CD14-positive monocyte (primary cell): ENCODE measurements around the gene LCE1D. TPM values are rescaled to one million over a fixed set of nuclear protein-coding genes. Genes with fewer than 3 reads are reported as not detected.

Experiments used
- DNase-seq, 3 donors: peaks; one replicate each; pipeline ENCODE4 v3.0.0-alpha.2; 2011 to 2022
- H2AFZ ChIP-seq: 2 replicates; pipeline ENCODE4 v1.6.0; 2012; ENCODE audit warnings: mild to moderate bottlenecking, low read depth, low read length, inconsistent platforms; ENCODE audit not compliant: insufficient read depth, poor library complexity, severe bottlenecking
- H3K27ac ChIP-seq, 2 donors: 1 replicate in 1 of 2; 2 replicates in 1 of 2; pipeline ENCODE4 v1.5.1; 2012 to 2013; ENCODE audit warnings: low read length in 2 of 2, control low read depth in 1 of 2, inconsistent platforms in 1 of 2, low read depth in 1 of 2, mild to moderate bottlenecking in 1 of 2
- H3K27me3 ChIP-seq, 2 donors: one replicate each; pipeline versions ENCODE4 v1.6.0 to v1.6.1; 2011 to 2013; ENCODE audit warnings: low read length in 2 of 2; ENCODE audit not compliant: control insufficient read depth in 2 of 2, insufficient read depth in 2 of 2
- H3K36me3 ChIP-seq, 2 donors: replicated peaks in 1 of 2; 1 replicate in 1 of 2; 2 replicates in 1 of 2; pipeline versions ENCODE4 v1.5.1 to v1.6.1; 2012 to 2013; ENCODE audit warnings: low read length in 2 of 2, control low read depth in 1 of 2, inconsistent platforms in 1 of 2, mild to moderate bottlenecking in 1 of 2; ENCODE audit not compliant: insufficient read depth in 2 of 2, control insufficient read depth in 1 of 2
- H3K4me1 ChIP-seq, 2 donors: 1 replicate in 1 of 2; 2 replicates in 1 of 2; pipeline versions ENCODE4 v1.5.1 to v1.6.1; 2012 to 2013; ENCODE audit warnings: low read length in 2 of 2, control low read depth in 1 of 2, inconsistent platforms in 1 of 2, mild to moderate bottlenecking in 1 of 2, moderate library complexity in 1 of 2; ENCODE audit not compliant: insufficient read depth in 2 of 2, control insufficient read depth in 1 of 2
- H3K4me2 ChIP-seq: replicated peaks from 2 replicates; pipeline ENCODE3; 2012; ENCODE audit warnings: low read length, moderate library complexity, mild to moderate bottlenecking; ENCODE audit not compliant: poor library complexity, severe bottlenecking; ENCODE audit errors: extremely low read depth
- H3K4me3 ChIP-seq, 3 experiments: fragments of 200-600 bp in 1 of 3; sonication (generic) in 1 of 3; replicated peaks in 1 of 3; 1 replicate in 2 of 3; 2 replicates in 1 of 3; pipeline ENCODE4 v1.5.1; 2011 to 2013; ENCODE audit warnings: low read length in 3 of 3, mild to moderate bottlenecking in 3 of 3, control low read depth in 2 of 3, low read depth in 2 of 3, inconsistent platforms in 1 of 3, moderate library complexity in 1 of 3
- H3K79me2 ChIP-seq: 2 replicates; pipeline ENCODE4 v1.6.0; 2012; ENCODE audit warnings: mild to moderate bottlenecking, control low read depth, inconsistent platforms, low read length, moderate library complexity; ENCODE audit not compliant: insufficient read depth
- H3K9ac ChIP-seq: 2 replicates; pipeline ENCODE4 v1.6.0; 2017; ENCODE audit warnings: low read length, mild to moderate bottlenecking; ENCODE audit not compliant: insufficient read depth, poor library complexity, severe bottlenecking
- H3K9me3 ChIP-seq, 2 donors: replicated peaks in 1 of 2; 1 replicate in 1 of 2; 2 replicates in 1 of 2; pipeline versions ENCODE4 v1.5.1 to v1.6.1; 2012 to 2013; ENCODE audit warnings: low read length in 2 of 2, control low read depth in 1 of 2; ENCODE audit not compliant: control insufficient read depth in 1 of 2, insufficient read depth in 1 of 2
- H4K20me1 ChIP-seq: 2 replicates; pipeline ENCODE4 v1.6.0; 2012; ENCODE audit warnings: mild to moderate bottlenecking, low read length, control low read depth, moderate library complexity; ENCODE audit not compliant: insufficient read depth
- H3K27ac Mint-ChIP-seq, 7 donors: one replicate each; pipeline ENCODE4 v1.8.0; 2020; ENCODE audit warnings: mild to moderate bottlenecking in 7 of 7, mixed read lengths in 7 of 7, moderate library complexity in 6 of 7, inconsistent platforms in 2 of 7
- H3K27me3 Mint-ChIP-seq, 3 donors: one replicate each; pipeline ENCODE4 v1.8.0; 2021 to 2022; ENCODE audit warnings: low read depth in 3 of 3, mild to moderate bottlenecking in 3 of 3, mixed read lengths in 3 of 3, moderate library complexity in 3 of 3, inconsistent platforms in 1 of 3
- H3K36me3 Mint-ChIP-seq, 2 donors: one replicate each; pipeline ENCODE4 v1.8.0; 2020; ENCODE audit warnings: mixed read lengths in 2 of 2, inconsistent platforms in 1 of 2, mild to moderate bottlenecking in 1 of 2
- H3K4me1 Mint-ChIP-seq: one replicate; pipeline ENCODE4 v1.8.0; 2020; ENCODE audit warnings: mild to moderate bottlenecking, mixed read lengths
- H3K4me3 Mint-ChIP-seq, 2 donors: one replicate each; pipeline ENCODE4 v1.8.0; 2020; ENCODE audit warnings: mild to moderate bottlenecking in 2 of 2, mixed read lengths in 2 of 2, moderate library complexity in 1 of 2
- H3K9me3 Mint-ChIP-seq, 7 donors: one replicate each; pipeline ENCODE4 v1.8.0; 2020 to 2022; ENCODE audit warnings: mixed read lengths in 7 of 7, mild to moderate bottlenecking in 6 of 7, moderate library complexity in 6 of 7, inconsistent platforms in 2 of 7
- WGBS: methylation state at CpG from one replicate; pipeline ENCODE4 v1.1.5; 2013; ENCODE audit warnings: missing lambda C conversion rate; ENCODE audit not compliant: insufficient coverage; 5-methylcytosine and 5-hydroxymethylcytosine counted together
- intact Hi-C, 2 donors: fragments of 100-400 bp; cut with micrococcal nuclease; formaldehyde crosslinking; loops; one replicate each; pipeline versions ENCODE4 v1.15.0 to v1.15.1; 2023
- polyA plus RNA-seq, 3 donors: library from polyadenylated mRNA; depleted of rRNA in 1 of 3; unstranded in 2 of 3; stranded (reverse) in 1 of 3; fragments of 300-500 nt in 2 of 3; fragments of >200 nt in 1 of 3; fragmentation: Illumina TruSeq in 2 of 3; gene quantifications; 1 replicate in 2 of 3; 2 replicates in 1 of 3; pipeline ENCODE4 v1.2.3, GENCODE V29; 2012 to 2021
- TF ChIP-seq, protein P1 (sequence below): fragments of 200-600 bp; IDR thresholded peaks from one replicate; pipeline ENCODE4 v1.8.0; 2022; ENCODE audit warnings: antibody characterized with exemption, mild to moderate bottlenecking

LCE1D gene
- polyA plus RNA-seq, 3 donors: not detected

DNA sequence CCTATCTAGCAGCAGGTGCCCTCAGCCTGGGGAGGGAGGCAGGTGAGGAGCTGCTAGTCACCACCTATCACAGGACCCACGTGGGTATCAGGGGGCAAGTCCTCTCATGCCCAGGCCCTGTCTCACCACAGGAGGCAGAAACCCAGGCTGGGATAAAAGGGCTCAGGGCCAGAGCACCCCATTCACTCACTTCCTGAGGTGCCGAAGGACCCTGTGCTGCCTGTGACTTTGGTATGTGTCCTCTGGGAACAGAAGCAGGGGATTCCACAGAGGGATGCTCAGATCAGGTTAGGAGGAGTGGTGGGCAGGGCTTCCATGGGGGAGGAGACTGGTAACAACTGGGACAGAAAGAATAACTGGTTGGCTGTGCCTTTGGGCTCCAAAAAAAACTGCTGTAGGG, 10.4 kb upstream of the LCE1D start, which contains the start of gene LCE1E:
TSS of gene LCE1E (plus strand) at position 181 of the 400 bp plus-strand sequence. CDS start 1,043 bp downstream, outside the sequence.
- Histone ChIP-seq H3K79me2 (no peaks in the 10 kb centered on the region), H3K27ac (no peak within 1 kb of the TSS), H3K27me3 (peaks cover 2 to 12% of the 10 kb centered on the region in 2 donors), H3K4me2 (no peak within 1 kb of the TSS), H2AFZ (no peak within 1 kb of the TSS), H3K4me1 (no peaks in the 10 kb centered on the region), H4K20me1 (no peaks in the 10 kb centered on the region), H3K4me3 (no peak within 1 kb of the TSS), H3K36me3 (no peaks in the 10 kb centered on the region), H3K9me3 (no peaks in the 10 kb centered on the region), H3K9ac (no peak within 1 kb of the TSS)
- no peak within 1 kb of the TSS for H3K4me3 Mint-ChIP-seq
- WGBS: 0% methylated on average over 1 of the region's 2 CpGs
- H3K4me1 Mint-ChIP-seq: no peaks in the 10 kb centered on the region
- no peak within 1 kb of the TSS for H3K27ac Mint-ChIP-seq
- intact Hi-C loops: no loop called here
- peaks cover 0 to 2% (median 0%) of the 10 kb centered on the region in 7 donors for H3K9me3 Mint-ChIP-seq
- no peak for DNase-seq
- H3K27me3 Mint-ChIP-seq: peaks cover 11 to 30% (median 12%) of the 10 kb centered on the region in 3 donors
- H3K36me3 Mint-ChIP-seq: no peaks in the 10 kb centered on the region
- TF ChIP-seq, protein P1, sequence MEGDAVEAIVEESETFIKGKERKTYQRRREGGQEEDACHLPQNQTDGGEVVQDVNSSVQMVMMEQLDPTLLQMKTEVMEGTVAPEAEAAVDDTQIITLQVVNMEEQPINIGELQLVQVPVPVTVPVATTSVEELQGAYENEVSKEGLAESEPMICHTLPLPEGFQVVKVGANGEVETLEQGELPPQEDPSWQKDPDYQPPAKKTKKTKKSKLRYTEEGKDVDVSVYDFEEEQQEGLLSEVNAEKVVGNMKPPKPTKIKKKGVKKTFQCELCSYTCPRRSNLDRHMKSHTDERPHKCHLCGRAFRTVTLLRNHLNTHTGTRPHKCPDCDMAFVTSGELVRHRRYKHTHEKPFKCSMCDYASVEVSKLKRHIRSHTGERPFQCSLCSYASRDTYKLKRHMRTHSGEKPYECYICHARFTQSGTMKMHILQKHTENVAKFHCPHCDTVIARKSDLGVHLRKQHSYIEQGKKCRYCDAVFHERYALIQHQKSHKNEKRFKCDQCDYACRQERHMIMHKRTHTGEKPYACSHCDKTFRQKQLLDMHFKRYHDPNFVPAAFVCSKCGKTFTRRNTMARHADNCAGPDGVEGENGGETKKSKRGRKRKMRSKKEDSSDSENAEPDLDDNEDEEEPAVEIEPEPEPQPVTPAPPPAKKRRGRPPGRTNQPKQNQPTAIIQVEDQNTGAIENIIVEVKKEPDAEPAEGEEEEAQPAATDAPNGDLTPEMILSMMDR: no peak

DNA sequence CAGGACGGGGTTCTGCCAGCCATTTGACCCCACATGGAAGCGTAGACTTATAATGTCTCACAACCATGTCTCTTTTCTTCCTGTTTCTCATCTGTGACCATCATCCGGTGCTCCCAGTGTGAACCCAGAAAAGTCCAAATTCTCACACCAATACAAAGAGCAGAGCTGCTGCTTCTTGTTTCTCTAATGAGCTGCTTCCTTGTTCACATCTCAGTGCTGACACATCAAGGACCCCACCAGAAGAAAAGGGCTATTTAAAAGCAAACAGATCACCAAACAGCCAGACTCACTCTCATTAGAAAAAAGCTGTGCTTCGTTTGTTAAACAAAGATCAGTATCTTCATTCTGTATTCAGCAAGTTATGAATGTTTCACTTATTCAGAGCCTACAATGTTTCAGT, 835 bp upstream of the LCE1D start:
- Histone ChIP-seq H3K4me3 (no peak overlapping the region), H3K4me1 (no peaks in the 10 kb centered on the region), H3K9ac (no peak overlapping the region), H4K20me1 (no peaks in the 10 kb centered on the region), H3K79me2 (no peaks in the 10 kb centered on the region), H2AFZ (no peak overlapping the region), H3K27me3 (no peaks in the 10 kb centered on the region), H3K4me2 (no peak overlapping the region), H3K9me3 (no peaks in the 10 kb centered on the region), H3K36me3 (no peaks in the 10 kb centered on the region), H3K27ac (no peak overlapping the region)
- no peaks in the 10 kb centered on the region for H3K4me1 Mint-ChIP-seq
- intact Hi-C loops: no loop called here
- H3K27me3 Mint-ChIP-seq: peaks cover 2 to 15% (median 4%) of the 10 kb centered on the region in 3 donors
- H3K36me3 Mint-ChIP-seq: no peaks in the 10 kb centered on the region
- TF ChIP-seq, protein P1: no peak
- H3K27ac Mint-ChIP-seq: no peak overlapping the region
- no peak overlapping the region for H3K4me3 Mint-ChIP-seq
- peaks cover 0 to 3% (median 0%) of the 10 kb centered on the region in 7 donors for H3K9me3 Mint-ChIP-seq
- DNase-seq: no peak
- 78% methylated on average over 4 of the region's 4 CpGs for WGBS
